ENCODE data around the gene GTF2A1L. TPM values are rescaled to one million over a fixed set of nuclear protein-coding genes. Genes with fewer than 3 reads are reported as not detected.
"Not testable (repeated sequence)": the region's sequence is repeated elsewhere in the genome, so short reads cannot be mapped to it uniquely, and the experiment has no call there.

GTF2A1L gene
- total RNA-seq, 1 donor from 2014 or later: not detected

DNA sequence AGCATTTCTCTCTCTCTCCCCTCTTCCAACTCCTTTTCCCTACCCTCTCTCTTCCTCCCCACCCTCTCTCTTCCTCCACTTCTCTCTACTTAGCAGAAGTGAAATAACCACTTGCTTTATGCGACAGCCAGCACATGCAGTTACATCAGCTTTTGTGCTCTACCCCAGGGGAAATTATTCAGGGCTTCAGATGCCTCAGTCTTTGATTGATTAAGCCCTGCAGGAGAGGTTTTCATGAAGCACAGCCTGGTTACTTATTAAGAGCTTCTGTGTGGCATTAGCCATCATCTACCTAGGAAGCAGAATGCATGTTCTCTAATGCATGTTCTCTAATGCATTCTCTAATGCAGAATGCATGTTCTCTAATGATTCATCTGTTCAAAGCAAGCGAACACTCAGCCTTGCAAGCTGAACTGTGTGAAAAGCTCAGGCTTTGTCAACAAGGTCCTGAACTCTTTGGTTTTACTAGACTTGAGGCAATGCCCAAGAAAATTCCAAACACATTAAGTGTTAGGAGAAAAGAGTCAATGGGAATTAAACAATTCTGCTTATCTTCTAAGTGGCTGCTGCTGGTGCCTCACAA lies 81.8 kb downstream of the GTF2A1L start:
- Histone ChIP-seq H3K36me3 (no peaks in the 10 kb centered on the region), H3K9me3 (replicated peaks) (no peaks in the 10 kb centered on the region), H3K27ac (replicated peaks) (no peak overlapping the region), H3K27me3 (ENCODE audit: low read depth) (no peaks in the 10 kb centered on the region), H3K4me1 (no peaks in the 10 kb centered on the region), H3K4me3 (no peak overlapping the region)
- no peak for DNase-seq
- intact Hi-C loops (cut with micrococcal nuclease): no loop called here
- TF ChIP-seq, protein P1, sequence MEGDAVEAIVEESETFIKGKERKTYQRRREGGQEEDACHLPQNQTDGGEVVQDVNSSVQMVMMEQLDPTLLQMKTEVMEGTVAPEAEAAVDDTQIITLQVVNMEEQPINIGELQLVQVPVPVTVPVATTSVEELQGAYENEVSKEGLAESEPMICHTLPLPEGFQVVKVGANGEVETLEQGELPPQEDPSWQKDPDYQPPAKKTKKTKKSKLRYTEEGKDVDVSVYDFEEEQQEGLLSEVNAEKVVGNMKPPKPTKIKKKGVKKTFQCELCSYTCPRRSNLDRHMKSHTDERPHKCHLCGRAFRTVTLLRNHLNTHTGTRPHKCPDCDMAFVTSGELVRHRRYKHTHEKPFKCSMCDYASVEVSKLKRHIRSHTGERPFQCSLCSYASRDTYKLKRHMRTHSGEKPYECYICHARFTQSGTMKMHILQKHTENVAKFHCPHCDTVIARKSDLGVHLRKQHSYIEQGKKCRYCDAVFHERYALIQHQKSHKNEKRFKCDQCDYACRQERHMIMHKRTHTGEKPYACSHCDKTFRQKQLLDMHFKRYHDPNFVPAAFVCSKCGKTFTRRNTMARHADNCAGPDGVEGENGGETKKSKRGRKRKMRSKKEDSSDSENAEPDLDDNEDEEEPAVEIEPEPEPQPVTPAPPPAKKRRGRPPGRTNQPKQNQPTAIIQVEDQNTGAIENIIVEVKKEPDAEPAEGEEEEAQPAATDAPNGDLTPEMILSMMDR (IDR thresholded peaks at IDR 0.05; ENCODE audit: borderline replicate concordance): no peak

DNA sequence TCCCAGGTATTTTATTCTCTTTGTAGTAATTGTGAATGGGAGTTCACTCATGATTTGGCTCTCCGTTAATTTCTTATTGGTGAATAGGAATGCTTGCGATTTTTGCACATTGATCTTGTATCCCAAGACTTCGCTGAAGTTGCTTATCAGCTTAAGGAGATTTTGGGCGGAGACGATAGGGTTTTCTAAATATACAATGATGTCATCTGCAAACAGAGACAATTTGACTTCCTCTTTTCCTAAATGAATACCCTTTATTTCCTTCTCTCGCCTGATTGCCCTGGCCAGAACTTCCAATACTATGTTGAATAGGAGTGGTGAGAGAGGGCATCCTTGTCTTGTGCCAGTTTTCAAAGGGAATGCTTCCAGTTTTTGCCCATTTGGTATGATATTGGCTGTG lies 86.0 kb downstream of the GTF2A1L start:
- H3K9me3 ChIP-seq (replicated peaks); H3K36me3 ChIP-seq; H3K4me1 ChIP-seq; H3K27me3 ChIP-seq (ENCODE audit: low read depth); DNase-seq; H3K4me3 ChIP-seq; H3K27ac ChIP-seq (replicated peaks); intact Hi-C loops (cut with micrococcal nuclease): not testable (repeated sequence)

DNA sequence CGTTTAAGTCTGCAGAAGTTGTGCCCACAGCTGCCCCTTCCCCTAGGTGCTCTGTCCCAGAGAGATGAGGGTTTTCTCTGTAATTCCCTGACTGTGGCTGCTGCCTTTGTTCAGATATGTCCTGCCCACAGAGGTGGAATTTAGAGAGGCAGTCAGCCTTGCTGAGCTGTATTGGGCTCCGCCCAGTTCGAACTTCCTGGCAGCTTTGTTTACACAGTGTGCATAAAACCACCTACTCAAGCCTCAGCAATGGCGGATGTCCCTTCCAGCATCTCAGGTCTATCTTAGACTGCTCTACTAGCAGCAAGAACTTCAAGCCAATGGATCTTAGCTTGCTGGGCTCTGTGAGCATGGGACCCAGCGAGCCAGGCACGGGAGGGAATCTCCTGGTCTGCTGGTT lies 89.8 kb downstream of the GTF2A1L start:
- TF ChIP-seq, protein P1 (IDR thresholded peaks at IDR 0.05; ENCODE audit: borderline replicate concordance): no peak
- DNase-seq: no peak
- intact Hi-C loops (cut with micrococcal nuclease): no loop called here

DNA sequence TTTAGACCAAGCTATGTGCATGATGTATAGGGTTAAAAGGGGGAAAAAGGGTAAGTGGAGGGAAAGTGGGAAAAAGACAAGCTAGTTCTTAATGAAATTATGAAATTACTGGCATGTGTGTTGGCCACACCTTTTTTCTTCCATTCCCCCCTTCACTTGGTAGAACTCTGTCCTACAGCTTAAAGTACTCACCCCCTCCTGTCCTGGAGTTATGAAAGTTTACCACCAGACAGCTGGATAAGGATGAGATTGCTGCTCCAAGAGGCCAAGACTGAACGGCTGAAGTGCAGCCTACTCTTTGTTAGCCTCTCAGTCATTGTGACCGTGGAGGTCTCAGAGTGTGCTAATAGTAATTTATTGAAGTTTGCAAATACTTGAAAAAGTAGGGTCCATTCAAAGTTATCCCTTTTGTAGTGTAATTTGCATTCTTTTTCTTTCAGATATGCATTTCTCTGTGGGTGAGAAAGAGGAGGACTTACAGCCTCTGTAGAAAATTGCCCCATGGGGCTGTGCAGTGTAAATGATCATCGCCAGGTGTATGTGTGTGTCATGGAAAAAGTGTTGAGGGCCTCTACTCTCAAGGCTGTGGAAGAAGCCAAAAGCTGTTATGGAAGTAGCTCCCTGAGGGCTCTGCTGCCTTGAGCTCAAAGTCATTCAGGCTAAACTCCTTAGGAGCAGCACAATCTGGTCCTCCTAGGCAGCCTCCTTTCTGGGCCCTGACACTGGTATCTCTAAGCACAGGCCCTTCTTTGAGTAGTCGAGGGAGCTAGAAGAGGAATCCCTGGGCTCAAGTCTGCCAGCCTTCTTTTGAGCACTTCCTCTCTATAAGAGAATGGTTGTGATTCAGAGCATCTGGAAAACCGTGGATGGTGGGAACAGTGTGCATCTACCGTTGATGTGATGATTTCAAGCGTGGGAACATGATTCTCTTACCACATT lies 91.7 kb downstream of the GTF2A1L start:
- no peak overlapping the region for H3K4me3 ChIP-seq
- TF ChIP-seq, protein P1 (IDR thresholded peaks at IDR 0.05; ENCODE audit: borderline replicate concordance): no peak
- intact Hi-C loops (cut with micrococcal nuclease): no loop called here
- peaks cover 3% of the 10 kb centered on the region for H3K9me3 ChIP-seq (replicated peaks)
- no peaks in the 10 kb centered on the region for H3K27me3 ChIP-seq (ENCODE audit: low read depth)
- H3K36me3 ChIP-seq: no peaks in the 10 kb centered on the region
- no peak overlapping the region for H3K27ac ChIP-seq (replicated peaks)
- peaks cover 9% of the 10 kb centered on the region for H3K4me1 ChIP-seq
- DNase-seq: no peak

More for the DNA sequence above, 89.8 kb downstream of the GTF2A1L start:
- Histone ChIP-seq H3K27me3 (ENCODE audit: low read depth) (no peaks in the 10 kb centered on the region), H3K27ac (replicated peaks) (no peak overlapping the region), H3K36me3 (no peaks in the 10 kb centered on the region), H3K4me1 (no peaks in the 10 kb centered on the region), H3K4me3 (no peak overlapping the region), H3K9me3 (replicated peaks) (peaks cover 3% of the 10 kb centered on the region)

DNA sequence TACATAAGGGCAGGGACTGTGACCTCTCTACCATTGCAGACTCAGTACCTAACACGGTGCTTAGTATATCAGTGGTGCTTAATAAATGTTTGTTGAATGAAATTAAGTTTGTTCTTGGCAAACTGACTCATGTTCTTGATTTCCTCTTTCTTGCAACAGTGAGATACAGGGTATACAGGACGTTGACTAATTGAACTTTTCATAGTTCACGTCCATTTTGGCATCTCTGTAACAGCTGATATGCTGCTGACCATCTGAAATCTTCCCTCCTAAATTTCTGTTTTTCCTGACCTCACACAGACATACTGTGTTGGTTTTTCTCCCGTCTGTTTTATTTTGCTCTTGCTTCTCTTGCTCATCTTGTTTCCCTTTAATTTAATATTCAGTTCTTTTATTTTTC lies 93.7 kb downstream of the GTF2A1L start:
- TF ChIP-seq, protein P1 (IDR thresholded peaks at IDR 0.05; ENCODE audit: borderline replicate concordance): no peak
- Histone ChIP-seq H3K9me3 (replicated peaks) (no peaks in the 10 kb centered on the region), H3K4me1 (peaks cover 17% of the 10 kb centered on the region), H3K27me3 (ENCODE audit: low read depth) (no peaks in the 10 kb centered on the region), H3K4me3 (no peak overlapping the region), H3K27ac (replicated peaks) (no peak overlapping the region), H3K36me3 (no peaks in the 10 kb centered on the region)
- intact Hi-C loops (cut with micrococcal nuclease): no loop called here
- no peak for DNase-seq

DNA sequence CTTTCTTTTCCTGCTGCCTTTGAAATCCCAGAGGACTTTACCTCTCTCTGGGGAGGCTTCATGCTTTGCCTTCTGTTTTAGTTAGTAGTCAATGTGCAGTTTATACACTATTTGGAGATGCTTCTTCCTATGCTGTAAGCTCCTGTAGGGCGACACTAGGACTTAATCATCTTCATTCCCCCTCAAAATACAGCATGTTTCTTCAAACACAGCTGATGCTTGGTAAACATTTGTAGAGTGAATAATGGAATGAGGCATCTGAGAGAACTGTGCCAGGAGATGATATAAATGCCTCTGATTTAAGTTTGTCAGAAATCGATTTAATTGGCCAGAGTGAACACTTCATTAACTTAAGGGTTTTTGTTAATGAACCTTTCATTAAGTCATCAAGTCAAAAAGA lies 94.5 kb downstream of the GTF2A1L start:
- H3K27ac ChIP-seq (replicated peaks): no peak overlapping the region
- no peak overlapping the region for H3K4me3 ChIP-seq
- no peaks in the 10 kb centered on the region for H3K9me3 ChIP-seq (replicated peaks)
- no peak for DNase-seq
- no peaks in the 10 kb centered on the region for H3K27me3 ChIP-seq (ENCODE audit: low read depth)
- no peaks in the 10 kb centered on the region for H3K36me3 ChIP-seq
- TF ChIP-seq, protein P1 (IDR thresholded peaks at IDR 0.05; ENCODE audit: borderline replicate concordance): no peak
- peaks cover 17% of the 10 kb centered on the region for H3K4me1 ChIP-seq
- intact Hi-C loops (cut with micrococcal nuclease): no loop called here
